Gastrocnemius medialis (tissue), 4 donors: ENCODE measurements around the gene ASB2. TPM values are rescaled to one million over a fixed set of nuclear protein-coding genes. Genes with fewer than 3 reads are reported as not detected.

Experiments used
- ATAC-seq, 2 donors: fragments of 150-250 bp; one replicate each; pipeline ENCODE4 v1.9.1; 2016
- DNase-seq, 2 donors: peaks; one replicate each; pipeline ENCODE4 v3.0.0-alpha.2; 2019
- H3K27ac ChIP-seq, 4 donors: fragments of 200-600 bp; sonication (generic); 1 replicate in 1 of 4; 2 replicates in 3 of 4; pipeline ENCODE4 v1.5.1; 2016 to 2018; ENCODE audit warnings: mild to moderate bottlenecking in 2 of 4, moderate library complexity in 1 of 4
- H3K27me3 ChIP-seq, 3 donors: fragments of 200-600 bp; sonication (generic) in 2 of 3; 1 replicate in 1 of 3; 2 replicates in 2 of 3; pipeline versions ENCODE4 v1.5.1 to v1.6.0; 2016 to 2019; ENCODE audit warnings: mild to moderate bottlenecking in 1 of 3, moderate library complexity in 1 of 3
- H3K36me3 ChIP-seq, 2 donors: fragments of 200-600 bp; sonication (generic) in 1 of 2; one replicate each; pipeline ENCODE4 v1.5.1; 2017 to 2018
- H3K4me1 ChIP-seq, 2 donors: fragments of 200-600 bp; sonication (generic) in 1 of 2; one replicate each; pipeline ENCODE4 v1.5.1; 2016 to 2017; ENCODE audit warnings: mild to moderate bottlenecking in 2 of 2
- H3K4me3 ChIP-seq, 4 donors: fragments of 200-600 bp; sonication (generic) in 3 of 4; 1 replicate in 1 of 4; 2 replicates in 3 of 4; pipeline ENCODE4 v1.5.1; 2016 to 2019; ENCODE audit warnings: mild to moderate bottlenecking in 2 of 4
- H3K9me3 ChIP-seq, 3 donors: fragments of 200-600 bp; sonication (generic) in 2 of 3; 1 replicate in 1 of 3; 2 replicates in 2 of 3; pipeline ENCODE4 v1.5.1; 2016 to 2019
- POLR2A ChIP-seq, 2 donors: fragments of 450-650 bp; IDR thresholded peaks; one replicate each; pipeline ENCODE4 v1.6.1; 2017; ENCODE audit warnings: antibody characterized with exemption in 2 of 2, mild to moderate bottlenecking in 2 of 2, moderate library complexity in 2 of 2
- in situ Hi-C, 4 donors: fragments of 200-750 bp; cut with MboI; loops; one replicate each; pipeline versions ENCODE4 v1.15.0 to v1.8.0; 2017; ENCODE audit warnings: low sequenced_read_pairs in 4 of 4
- intact Hi-C: fragments of 100-400 bp; cut with DNase I; formaldehyde crosslinking; loops from one replicate; pipeline ENCODE4 v1.15.1; 2023; ENCODE audit warnings: low total_unique reads
- total RNA-seq, 4 donors: library from RNA; depleted of rRNA; stranded (reverse); fragments of >200 nt; gene quantifications; one replicate each; pipeline versions ENCODE4 v1.1.0 to v1.2.3, GENCODE V29; 2016
- TF ChIP-seq, protein P1 (sequence below), 5 experiments: fragments of 450-650 bp in 3 of 5; fragments of 200-600 bp in 2 of 5; sonication (generic) in 2 of 5; IDR thresholded peaks in 4 of 5; conservative IDR thresholded peaks in 1 of 5; 1 replicate in 4 of 5; 2 replicates in 1 of 5; pipeline ENCODE4 v1.5.1; 2016 to 2019; ENCODE audit warnings: antibody characterized with exemption in 5 of 5, mild to moderate bottlenecking in 3 of 5, moderate library complexity in 3 of 5

The ASB2 gene
- total RNA-seq, 4 donors from 2014 or later: 335 to 819 (median 539) TPM

GRCh38 chr14:93975791-93976476, 436 bp downstream of the ASB2 start:
- Histone ChIP-seq H3K27ac (peak overlapping the region; percentile 97 to 100 (median 98)), H3K36me3 (no peaks in the 10 kb centered on the region), H3K4me1 (peaks cover 47 to 54% of the 10 kb centered on the region in 2 donors), H3K4me3 (peak overlapping the region; percentile 61 to 80 (median 76)), H3K9me3 (no peaks in the 10 kb centered on the region), H3K27me3 (no peaks in the 10 kb centered on the region)
- no peak for TF ChIP-seq POLR2A (IDR thresholded peaks at IDR 0.05)
- TF ChIP-seq, protein P1, sequence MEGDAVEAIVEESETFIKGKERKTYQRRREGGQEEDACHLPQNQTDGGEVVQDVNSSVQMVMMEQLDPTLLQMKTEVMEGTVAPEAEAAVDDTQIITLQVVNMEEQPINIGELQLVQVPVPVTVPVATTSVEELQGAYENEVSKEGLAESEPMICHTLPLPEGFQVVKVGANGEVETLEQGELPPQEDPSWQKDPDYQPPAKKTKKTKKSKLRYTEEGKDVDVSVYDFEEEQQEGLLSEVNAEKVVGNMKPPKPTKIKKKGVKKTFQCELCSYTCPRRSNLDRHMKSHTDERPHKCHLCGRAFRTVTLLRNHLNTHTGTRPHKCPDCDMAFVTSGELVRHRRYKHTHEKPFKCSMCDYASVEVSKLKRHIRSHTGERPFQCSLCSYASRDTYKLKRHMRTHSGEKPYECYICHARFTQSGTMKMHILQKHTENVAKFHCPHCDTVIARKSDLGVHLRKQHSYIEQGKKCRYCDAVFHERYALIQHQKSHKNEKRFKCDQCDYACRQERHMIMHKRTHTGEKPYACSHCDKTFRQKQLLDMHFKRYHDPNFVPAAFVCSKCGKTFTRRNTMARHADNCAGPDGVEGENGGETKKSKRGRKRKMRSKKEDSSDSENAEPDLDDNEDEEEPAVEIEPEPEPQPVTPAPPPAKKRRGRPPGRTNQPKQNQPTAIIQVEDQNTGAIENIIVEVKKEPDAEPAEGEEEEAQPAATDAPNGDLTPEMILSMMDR (IDR thresholded peaks at IDR 0.05 in 4 of 5, conservative IDR thresholded peaks at IDR 0.05 in 1 of 5): peak in 4 of 5 experiments; percentile 27 to 75 (median 38)
- ATAC-seq (no peak), DNase-seq (no peak)
- intact Hi-C loops (loop anchor here (1.0 kb wide), 1 partner anchor 19 kb away; no protein-coding TSS in a partner anchor), in situ Hi-C loops (no loop called here)

DNA sequence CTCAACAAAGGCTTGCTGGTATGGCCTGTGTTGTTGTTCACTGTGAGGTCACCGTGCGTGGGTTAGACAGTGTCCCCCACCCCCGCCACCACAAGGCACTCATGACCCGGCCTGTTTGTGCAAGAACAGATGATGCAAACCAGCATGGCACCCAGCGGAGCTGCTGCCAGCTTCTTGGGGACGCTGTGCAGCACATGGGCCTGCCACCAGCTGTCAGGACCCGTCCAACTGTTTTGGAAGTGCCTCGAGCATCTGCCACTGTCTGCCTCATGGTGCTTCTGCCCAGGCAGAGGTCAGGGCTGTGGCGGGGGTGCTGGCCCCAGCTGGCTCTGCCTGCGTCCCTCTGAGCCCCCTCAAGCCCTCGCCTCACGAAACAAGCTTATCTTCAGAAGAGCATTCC, 1.5 kb downstream of the ASB2 start:
- peak; percentile 92 to 98 for DNase-seq
- Histone ChIP-seq H3K9me3 (no peaks in the 10 kb centered on the region), H3K27me3 (no peaks in the 10 kb centered on the region), H3K36me3 (no peaks in the 10 kb centered on the region), H3K4me3 (peak overlapping the region; percentile 61 to 80 (median 76)), H3K4me1 (peaks cover 47 to 55% of the 10 kb centered on the region in 2 donors), H3K27ac (peak overlapping the region; percentile 97 to 100 (median 98))
- intact Hi-C loops (loop anchor here (1.0 kb wide), 2 partner anchors 9 to 20 kb away; no protein-coding TSS in a partner anchor), in situ Hi-C loops (no loop called here)
- ATAC-seq: peak; percentile 38 to 42
- peak; percentile 72 to 85 for TF ChIP-seq POLR2A (IDR thresholded peaks at IDR 0.05)
- TF ChIP-seq, protein P1 (IDR thresholded peaks at IDR 0.05 in 4 of 5, conservative IDR thresholded peaks at IDR 0.05 in 1 of 5): no peak

GRCh38 chr14:93974299-93974698, 2.1 kb downstream of the ASB2 start:
- ATAC-seq (peak; percentile 26 to 57), DNase-seq (peak; percentile 81 to 86)
- peak overlapping the region; percentile 61 to 80 (median 76) for H3K4me3 ChIP-seq
- H3K9me3 ChIP-seq: no peaks in the 10 kb centered on the region
- no peaks in the 10 kb centered on the region for H3K36me3 ChIP-seq
- TF ChIP-seq POLR2A (IDR thresholded peaks at IDR 0.05): peak in 1 of 2 donors; percentile 66
- TF ChIP-seq, protein P1 (IDR thresholded peaks at IDR 0.05 in 4 of 5, conservative IDR thresholded peaks at IDR 0.05 in 1 of 5): peak in 3 of 5 experiments; percentile 10 to 19 (median 18)
- intact Hi-C loops: loop anchor here (1.0 kb wide), 1 partner anchor 10 kb away; no protein-coding TSS in a partner anchor
- in situ Hi-C loops: no loop called here
- no peaks in the 10 kb centered on the region for H3K27me3 ChIP-seq
- peak overlapping the region; percentile 97 to 100 (median 98) for H3K27ac ChIP-seq
- peaks cover 47 to 60% of the 10 kb centered on the region in 2 donors for H3K4me1 ChIP-seq

DNA sequence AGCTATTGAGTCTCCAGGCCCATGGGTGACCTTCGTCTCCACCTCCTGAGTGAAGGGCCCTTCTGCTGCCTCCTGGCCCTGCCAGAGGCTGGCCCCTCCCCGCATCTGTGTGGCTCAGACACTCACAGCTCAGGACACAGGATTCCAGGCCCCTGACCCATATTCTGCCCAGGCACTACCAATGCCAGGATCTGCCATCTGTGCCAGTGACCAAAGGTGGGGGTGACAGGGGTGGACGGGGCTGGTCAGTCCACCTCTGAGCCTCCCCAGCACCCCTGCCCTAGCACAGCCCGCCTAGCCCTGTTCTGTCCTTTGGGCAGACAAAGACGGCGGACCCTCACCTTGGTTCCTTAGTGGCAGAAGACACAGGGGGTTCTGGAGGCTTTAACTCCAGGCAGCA, 2.8 kb downstream of the ASB2 start:
- Histone ChIP-seq H3K4me1 (peaks cover 47 to 60% of the 10 kb centered on the region in 2 donors), H3K4me3 (peak overlapping the region; percentile 61 to 80 (median 76)), H3K27me3 (no peaks in the 10 kb centered on the region), H3K9me3 (no peaks in the 10 kb centered on the region), H3K27ac (peak overlapping the region; percentile 97 to 100 (median 98)), H3K36me3 (no peaks in the 10 kb centered on the region)
- DNase-seq: peak; percentile 81 to 90
- ATAC-seq: peak; percentile 7 to 25
- intact Hi-C loops (loop anchor here (1.0 kb wide), 1 partner anchor 11 kb away; no protein-coding TSS in a partner anchor), in situ Hi-C loops (no loop called here)
- TF ChIP-seq, protein P1 (IDR thresholded peaks at IDR 0.05 in 4 of 5, conservative IDR thresholded peaks at IDR 0.05 in 1 of 5): no peak
- TF ChIP-seq POLR2A (IDR thresholded peaks at IDR 0.05): peak; percentile 17 to 43
